Activated CD8-positive, alpha-beta memory T cell treated with anti-CD3 and anti-CD28 coated beads for 48 hours (primary cell): ENCODE results near the gene GBE1.
"Not testable (repeated sequence)": the region's sequence is repeated elsewhere in the genome, so short reads cannot be mapped to it uniquely, and the experiment has no call there.

ENCODE experiments used
- DNase-seq, 3 experiments: peaks; one replicate each; pipeline ENCODE4 v3.0.0-alpha.2; 2020; ENCODE audit warnings: low read depth in 2 of 3, low spot score in 2 of 3

GBE1 gene

GRCh38 chr3:81544385-81544784 is 217.1 kb downstream of the GBE1 start:
- DNase-seq = no peak

- no peak for DNase-seq
Measured at GRCh38 chr3:81540787-81541186, 220.7 kb downstream of the GBE1 start.

GRCh38 chr3:81531846-81532245 is 229.6 kb downstream of the GBE1 start:
- DNase-seq = no peak

GRCh38 chr3:81531263-81531662 is 230.2 kb downstream of the GBE1 start:
- DNase-seq = no peak

- no peak for DNase-seq
Measured at GRCh38 chr3:81530180-81530939, 231.1 kb downstream of the GBE1 start.

- DNase-seq = no peak
Measured at GRCh38 chr3:81521855-81522254, 239.6 kb downstream of the GBE1 start.

- DNase-seq = no peak
Measured at GRCh38 chr3:81518945-81519344, 242.5 kb downstream of the GBE1 start.

- no peak for DNase-seq
Measured at GRCh38 chr3:81516042-81516441, 245.4 kb downstream of the GBE1 start.

GRCh38 chr3:81513591-81513990 is 247.9 kb downstream of the GBE1 start:
- no peak for DNase-seq

- no peak for DNase-seq
Measured at GRCh38 chr3:81503026-81503425, 258.4 kb downstream of the GBE1 start.

- DNase-seq = no peak
Measured at GRCh38 chr3:81502236-81502635, 259.2 kb downstream of the GBE1 start.

- no peak for DNase-seq
Measured at GRCh38 chr3:81500039-81500438, 261.4 kb downstream of the GBE1 start.

- DNase-seq = no peak
Measured at GRCh38 chr3:81497572-81498251, 263.7 kb downstream of the GBE1 start.

- DNase-seq = no peak
Measured at GRCh38 chr3:81496407-81497104, 264.9 kb downstream of the GBE1 start.

GRCh38 chr3:81492471-81492870 is 269.0 kb downstream of the GBE1 start:
- not testable (repeated sequence) for DNase-seq

GRCh38 chr3:81492040-81492439 is 269.4 kb downstream of the GBE1 start:
- DNase-seq = no peak

- DNase-seq = peak; percentile 18 to 62 (median 49)
Measured at GRCh38 chr3:81490541-81491288, 270.7 kb downstream of the GBE1 start.

GRCh38 chr3:81485444-81485865 is 276.0 kb downstream of the GBE1 start:
- DNase-seq = no peak

GRCh38 chr3:81484520-81484919 is 276.9 kb downstream of the GBE1 start:
- no peak for DNase-seq

- no peak for DNase-seq
Measured at GRCh38 chr3:81483046-81483445, 278.4 kb downstream of the GBE1 start.

- DNase-seq = no peak
Measured at GRCh38 chr3:81477740-81478139, 283.7 kb downstream of the GBE1 start.
